Right ventricle myocardium superior (tissue), 1 donor: ENCODE data around the gene RPN2. TPM values are rescaled to one million over a fixed set of nuclear protein-coding genes. Genes with fewer than 3 reads are reported as not detected.

ENCODE experiments used
- ATAC-seq: fragments of 200-7000 bp; cut with Tn5 transposase; one replicate; pipeline ENCODE4 v1.9.1; 2020; ENCODE audit warnings: mild to moderate bottlenecking; ENCODE audit not compliant: poor library complexity
- DNase-seq: peaks from one replicate; pipeline ENCODE4 v3.0.0-alpha.2; 2020
- intact Hi-C: fragments of 100-400 bp; cut with DNase I; formaldehyde crosslinking; loops from one replicate; pipeline ENCODE4 v1.11.2; 2022
- total RNA-seq: library from RNA; stranded (reverse); fragmentation: NEBNext Ultra II Directional; extraction: Animal tissue kit (Norgen Biotek cat#: 25700); gene quantifications from one replicate; pipeline ENCODE4 v1.2.1, GENCODE V29; 2021
- donor health status: DM: no; HTN: yes; CAD: no; lungs with severe emphysema.

Gene RPN2
- total RNA-seq, 1 donor from 2014 or later = 86.0 TPM

GRCh38 chr20:37276494-37277252, 97.5 kb downstream of the RPN2 start:
- DNase-seq (peak; percentile 55), ATAC-seq (peak; percentile 90)
- intact Hi-C loops = no loop called here

GRCh38 chr20:37277253-37277593, 98.1 kb downstream of the RPN2 start:
- no peak for DNase-seq
- intact Hi-C loops = no loop called here
- no peak for ATAC-seq

GRCh38 chr20:37278966-37279590, 99.9 kb downstream of the RPN2 start:
- intact Hi-C loops = no loop called here
- ATAC-seq (no peak), DNase-seq (no peak)

- intact Hi-C loops = no loop called here
- ATAC-seq (no peak), DNase-seq (no peak)
These were observed 100.7 kb downstream of the RPN2 start for GRCh38 chr20:37279820-37280219.

- ATAC-seq (no peak), DNase-seq (no peak)
- intact Hi-C loops = no loop called here
These were observed 101.3 kb downstream of the RPN2 start for GRCh38 chr20:37280403-37280802.

GRCh38 chr20:37282556-37282955, 103.4 kb downstream of the RPN2 start:
- intact Hi-C loops = no loop called here
- DNase-seq (no peak), ATAC-seq (no peak)

GRCh38 chr20:37283530-37284195, 104.5 kb downstream of the RPN2 start:
- DNase-seq (no peak), ATAC-seq (no peak)
- intact Hi-C loops = no loop called here

- no peak for DNase-seq
- intact Hi-C loops = loop anchor here (5.0 kb wide), 1 partner anchor 98 kb away; no protein-coding TSS in a partner anchor
- no peak for ATAC-seq
These were observed 105.6 kb downstream of the RPN2 start for GRCh38 chr20:37284691-37285161.

- intact Hi-C loops = loop anchor here (5.0 kb wide), 1 partner anchor 96 kb away; no protein-coding TSS in a partner anchor
- no peak for DNase-seq
- no peak for ATAC-seq
These were observed 106.7 kb downstream of the RPN2 start for GRCh38 chr20:37285664-37286374.

- ATAC-seq (no peak), DNase-seq (peak; percentile 53)
- intact Hi-C loops = loop anchor here (5.0 kb wide), 1 partner anchor 94 kb away; no protein-coding TSS in a partner anchor
These were observed 109.0 kb downstream of the RPN2 start for GRCh38 chr20:37288091-37288490.

GRCh38 chr20:37290158-37290810, 111.2 kb downstream of the RPN2 start:
- ATAC-seq (no peak), DNase-seq (no peak)
- intact Hi-C loops = no loop called here

Other genes with a start within 250 kb of the RPN2 start
- 44.1 TPM for gene SAMHD1, start 227.6 kb upstream of the RPN2 start, total RNA-seq
- 4.5 TPM for gene RBL1, start 83.3 kb upstream of the RPN2 start, total RNA-seq
- 3.8 TPM for gene MROH8, start 218 bp downstream of the RPN2 start, total RNA-seq
- gene GHRH, start 82.5 kb downstream of the RPN2 start, total RNA-seq = 0.97 TPM
- gene MANBAL, start 110.3 kb downstream of the RPN2 start, total RNA-seq = 18.6 TPM
- gene SRC, start 166.8 kb downstream of the RPN2 start, total RNA-seq = 6.7 TPM